Hepatocyte (in vitro differentiated cells): ENCODE measurements around the gene PEAR1. TPM values are rescaled to one million over a fixed set of nuclear protein-coding genes. Genes with fewer than 3 reads are reported as not detected.

Experiments used
- DNase-seq: peaks from one replicate; pipeline ENCODE4 v3.0.0-alpha.2; 2016; ENCODE audit warnings: low spot score
- H2AFZ ChIP-seq: fragments of 200-600 bp; sonication (generic); 2 replicates; pipeline ENCODE4 v1.6.0; 2016; ENCODE audit warnings: antibody characterized with exemption, mild to moderate bottlenecking
- H3K27ac ChIP-seq: fragments of 200-600 bp; sonication (generic); 2 replicates; pipeline ENCODE4 v1.5.1; 2016; ENCODE audit warnings: mild to moderate bottlenecking
- H3K27me3 ChIP-seq: fragments of 200-600 bp; sonication (generic); 2 replicates; pipeline ENCODE4 v1.6.1; 2016
- H3K36me3 ChIP-seq: fragments of 200-600 bp; sonication (generic); replicated peaks from 2 replicates; pipeline ENCODE4 v1.5.1; 2016; ENCODE audit warnings: low read depth; ENCODE audit not compliant: insufficient read depth
- H3K4me1 ChIP-seq: fragments of 200-600 bp; sonication (generic); 2 replicates; pipeline ENCODE4 v1.5.1; 2016; ENCODE audit warnings: mild to moderate bottlenecking, moderate library complexity; ENCODE audit not compliant: insufficient read depth
- H3K4me2 ChIP-seq: fragments of 200-600 bp; sonication (generic); 2 replicates; pipeline ENCODE4 v1.6.0; 2016
- H3K4me3 ChIP-seq: fragments of 200-600 bp; sonication (generic); 2 replicates; pipeline ENCODE4 v1.5.1; 2016; ENCODE audit warnings: mild to moderate bottlenecking
- H3K79me2 ChIP-seq: fragments of 200-600 bp; sonication (generic); 2 replicates; pipeline ENCODE4 v1.6.0; 2017; ENCODE audit warnings: mild to moderate bottlenecking
- H3K9me2 ChIP-seq: fragments of 200-600 bp; sonication (generic); replicated peaks from 2 replicates; pipeline ENCODE4 v1.6.0; 2017; ENCODE audit warnings: mild to moderate bottlenecking; ENCODE audit not compliant: insufficient read depth
- H3K9me3 ChIP-seq: fragments of 200-600 bp; sonication (generic); 2 replicates; pipeline ENCODE4 v1.5.1; 2016; ENCODE audit warnings: low read depth, mild to moderate bottlenecking
- H4K20me1 ChIP-seq: fragments of 200-600 bp; sonication (generic); 2 replicates; pipeline ENCODE4 v1.6.0; 2016; ENCODE audit warnings: mild to moderate bottlenecking; ENCODE audit not compliant: insufficient read depth, poor library complexity, severe bottlenecking
- CTCF ChIP-seq: fragments of 200-600 bp; sonication (generic); IDR thresholded peaks from 2 replicates; pipeline ENCODE4 v1.5.1; 2016; ENCODE audit warnings: antibody characterized with exemption, mild to moderate bottlenecking; ENCODE audit not compliant: poor library complexity
- EZH2 ChIP-seq: fragments of 200-600 bp; sonication (generic); IDR thresholded peaks from 2 replicates; pipeline ENCODE4 v1.6.1; 2016; ENCODE audit warnings: antibody characterized with exemption, mild to moderate bottlenecking, borderline replicate concordance
- EZH2phosphoT487 ChIP-seq: fragments of 200-600 bp; sonication (generic); IDR thresholded peaks from one replicate; pipeline ENCODE4 v1.6.1; 2018; ENCODE audit warnings: antibody characterized with exemption, mild to moderate bottlenecking, low read depth, moderate library complexity; ENCODE audit not compliant: unreplicated experiment, severe bottlenecking
- WGBS: methylation state at CpG from one replicate; pipeline ENCODE4 v1.1.6; 2016; ENCODE audit warnings: low lambda C conversion rate; ENCODE audit errors: missing lambda C conversion rate; 5-methylcytosine and 5-hydroxymethylcytosine counted together
- polyA plus RNA-seq: library from polyadenylated mRNA; unstranded; fragments of >200 nt; fragmentation: Nextera tagmentation; extraction: Ambion mirVana; gene quantifications from 2 replicates; pipeline ENCODE4 v1.2.1, GENCODE V29; 2016
- total RNA-seq: library from RNA; depleted of rRNA; stranded (reverse); fragments of >200 nt; gene quantifications from 2 replicates; pipeline ENCODE4 v1.2.3, GENCODE V29; 2014

The PEAR1 gene
- total and polyA plus RNA-seq, 2 experiments from 2014 or later, result 5.3 to 6.3 TPM

- no peaks in the 10 kb centered on the region for H3K9me3 ChIP-seq
- no peaks in the 10 kb centered on the region for H3K9me2 ChIP-seq
- H3K27ac ChIP-seq, result no peak overlapping the region
- no peak overlapping the region for H3K4me2 ChIP-seq
- no peak for TF ChIP-seq EZH2
- TF ChIP-seq EZH2phosphoT487, result no peak
- no peak for TF ChIP-seq CTCF
- no peaks in the 10 kb centered on the region for H3K27me3 ChIP-seq
- peaks cover 5% of the 10 kb centered on the region for H3K4me1 ChIP-seq
- no peak overlapping the region for H2AFZ ChIP-seq
- DNase-seq, result no peak
- 86% methylated on average over 10 of the region's 10 CpGs for whole genome bisulfite sequencing
- H3K79me2 ChIP-seq, result no peaks in the 10 kb centered on the region
- no peaks in the 10 kb centered on the region for H4K20me1 ChIP-seq
- H3K4me3 ChIP-seq, result no peak overlapping the region
- H3K36me3 ChIP-seq, result no peaks in the 10 kb centered on the region
Measured at GRCh38 chr1:156956333-156956732, 62.8 kb downstream of the PEAR1 start.

DNA sequence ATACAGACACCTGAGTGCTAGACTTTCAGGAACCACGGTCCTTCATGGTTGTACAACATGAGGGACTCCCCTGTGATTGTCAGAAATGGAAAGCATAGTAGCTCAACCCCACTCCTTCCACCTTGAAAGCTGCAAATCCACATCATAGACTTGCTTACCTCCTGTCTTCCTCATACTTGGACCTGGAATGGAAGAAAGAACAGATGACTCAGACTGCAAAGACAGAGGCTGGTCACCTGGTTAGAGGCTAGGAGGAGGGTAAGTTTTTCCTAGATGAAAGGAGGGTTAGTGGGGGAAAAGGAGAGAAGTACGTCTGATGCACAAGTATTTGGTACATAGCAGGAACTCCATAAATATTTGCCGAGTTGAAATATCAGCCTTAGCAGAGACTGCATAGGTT is 64.1 kb downstream of the PEAR1 start:
- H4K20me1 ChIP-seq, result no peaks in the 10 kb centered on the region
- no peaks in the 10 kb centered on the region for H3K27me3 ChIP-seq
- no peak overlapping the region for H2AFZ ChIP-seq
- peaks cover 5% of the 10 kb centered on the region for H3K4me1 ChIP-seq
- H3K36me3 ChIP-seq, result no peaks in the 10 kb centered on the region
- H3K4me2 ChIP-seq, result no peak overlapping the region
- H3K4me3 ChIP-seq, result no peak overlapping the region
- WGBS, result 94% methylated on average over 3 of the region's 3 CpGs
- no peaks in the 10 kb centered on the region for H3K9me3 ChIP-seq
- H3K27ac ChIP-seq, result peak overlapping the region; percentile 65
- no peak for TF ChIP-seq CTCF
- no peak for TF ChIP-seq EZH2
- no peak for TF ChIP-seq EZH2phosphoT487
- H3K9me2 ChIP-seq, result no peaks in the 10 kb centered on the region
- DNase-seq, result no peak
- H3K79me2 ChIP-seq, result no peaks in the 10 kb centered on the region

DNA sequence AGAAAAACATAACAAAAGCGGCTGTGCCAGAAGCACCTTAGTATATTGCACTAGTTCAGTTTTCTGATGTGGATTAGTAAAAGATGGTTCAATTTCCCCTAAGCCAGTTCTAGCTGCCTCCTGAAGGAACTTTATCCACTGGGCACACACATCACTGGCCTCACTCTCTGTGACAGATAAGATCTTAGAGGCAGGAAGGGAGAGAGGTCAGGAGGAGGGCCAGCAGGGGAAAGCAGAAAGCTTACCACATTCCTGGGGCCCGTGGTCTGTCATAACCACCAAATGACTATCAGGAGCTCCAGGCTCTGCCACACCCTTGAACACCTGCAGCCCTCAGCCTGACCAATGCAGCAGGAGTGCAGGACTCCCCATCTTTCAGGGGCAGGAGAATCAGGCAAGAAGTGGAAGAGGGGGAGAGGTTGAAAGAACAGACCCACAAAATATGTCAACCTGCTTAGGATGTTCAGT is 64.8 kb downstream of the PEAR1 start:
- no peaks in the 10 kb centered on the region for H3K9me2 ChIP-seq
- 65% methylated on average over 2 of the region's 2 CpGs for WGBS
- no peak overlapping the region for H3K4me3 ChIP-seq
- no peaks in the 10 kb centered on the region for H3K36me3 ChIP-seq
- no peak overlapping the region for H3K4me2 ChIP-seq
- TF ChIP-seq EZH2phosphoT487 (no peak), CTCF (no peak), EZH2 (no peak)
- no peaks in the 10 kb centered on the region for H3K27me3 ChIP-seq
- H4K20me1 ChIP-seq, result no peaks in the 10 kb centered on the region
- DNase-seq, result no peak
- H3K27ac ChIP-seq, result peak overlapping the region; percentile 65
- no peaks in the 10 kb centered on the region for H3K9me3 ChIP-seq
- H2AFZ ChIP-seq, result no peak overlapping the region
- H3K79me2 ChIP-seq, result no peaks in the 10 kb centered on the region
- peaks cover 5% of the 10 kb centered on the region for H3K4me1 ChIP-seq

DNA sequence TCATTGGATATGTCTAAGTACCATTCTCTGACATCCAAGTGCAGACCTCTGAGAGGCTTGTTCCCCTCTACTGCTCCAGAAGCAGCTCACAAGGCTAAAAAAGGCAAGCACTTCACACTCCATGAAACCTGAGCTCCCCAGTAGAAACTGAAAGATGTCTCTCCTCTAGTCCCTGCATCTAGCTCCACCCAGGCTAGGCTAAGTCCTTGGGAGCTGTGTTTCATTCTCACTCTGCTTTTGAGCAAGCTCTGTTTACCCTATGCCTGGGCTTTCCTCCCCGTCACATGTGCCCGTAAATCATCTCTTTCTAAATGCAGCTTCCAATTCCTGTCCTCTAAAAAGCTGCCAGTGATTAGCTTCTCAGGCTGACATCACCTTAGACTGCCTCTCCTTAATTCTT is 65.9 kb downstream of the PEAR1 start:
- no peak overlapping the region for H2AFZ ChIP-seq
- H4K20me1 ChIP-seq, result no peaks in the 10 kb centered on the region
- peaks cover 5% of the 10 kb centered on the region for H3K4me1 ChIP-seq
- no peaks in the 10 kb centered on the region for H3K9me2 ChIP-seq
- H3K27ac ChIP-seq, result peak overlapping the region; percentile 43
- TF ChIP-seq EZH2 (no peak), CTCF (no peak), EZH2phosphoT487 (no peak)
- 66% methylated on average over 2 of the region's 2 CpGs for WGBS
- H3K4me2 ChIP-seq, result no peak overlapping the region
- DNase-seq, result peak; percentile 44
- H3K4me3 ChIP-seq, result no peak overlapping the region
- H3K27me3 ChIP-seq, result no peaks in the 10 kb centered on the region
- no peaks in the 10 kb centered on the region for H3K9me3 ChIP-seq
- no peaks in the 10 kb centered on the region for H3K79me2 ChIP-seq
- H3K36me3 ChIP-seq, result no peaks in the 10 kb centered on the region
